Measurements from ENCODE around the gene HOXC6.

The HOXC6 gene

DNA sequence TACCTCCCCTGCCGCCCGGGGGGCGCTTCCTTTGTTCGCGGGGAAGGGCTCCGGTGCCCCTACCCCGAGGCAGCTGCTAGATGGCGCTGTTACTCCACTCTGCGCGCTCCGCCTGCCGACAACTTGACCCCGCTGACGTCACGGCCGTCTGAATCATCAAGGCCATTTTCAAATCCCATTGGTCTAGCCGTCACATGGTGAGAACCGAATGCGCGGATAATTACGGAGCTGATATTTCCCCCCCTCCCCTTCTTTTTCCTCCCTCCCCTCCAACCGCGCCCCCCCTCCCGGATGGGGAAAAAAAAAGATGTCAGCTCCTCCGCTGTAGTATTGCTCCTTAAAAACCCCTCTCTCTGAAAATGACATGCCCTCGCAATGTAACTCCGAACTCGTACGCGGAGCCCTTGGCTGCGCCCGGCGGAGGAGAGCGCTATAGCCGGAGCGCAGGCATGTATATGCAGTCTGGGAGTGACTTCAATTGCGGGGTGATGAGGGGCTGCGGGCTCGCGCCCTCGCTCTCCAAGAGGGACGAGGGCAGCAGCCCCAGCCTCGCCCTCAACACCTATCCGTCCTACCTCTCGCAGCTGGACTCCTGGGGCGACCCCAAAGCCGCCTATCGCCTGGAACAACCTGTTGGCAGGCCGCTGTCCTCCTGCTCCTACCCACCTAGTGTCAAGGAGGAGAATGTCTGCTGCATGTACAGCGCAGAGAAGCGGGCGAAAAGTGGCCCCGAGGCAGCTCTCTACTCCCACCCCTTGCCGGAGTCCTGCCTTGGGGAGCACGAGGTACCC, 43.1 kb upstream of the HOXC6 start, which contains the start of gene HOXC10 (continued):
- TF ChIP-seq, protein P1, sequence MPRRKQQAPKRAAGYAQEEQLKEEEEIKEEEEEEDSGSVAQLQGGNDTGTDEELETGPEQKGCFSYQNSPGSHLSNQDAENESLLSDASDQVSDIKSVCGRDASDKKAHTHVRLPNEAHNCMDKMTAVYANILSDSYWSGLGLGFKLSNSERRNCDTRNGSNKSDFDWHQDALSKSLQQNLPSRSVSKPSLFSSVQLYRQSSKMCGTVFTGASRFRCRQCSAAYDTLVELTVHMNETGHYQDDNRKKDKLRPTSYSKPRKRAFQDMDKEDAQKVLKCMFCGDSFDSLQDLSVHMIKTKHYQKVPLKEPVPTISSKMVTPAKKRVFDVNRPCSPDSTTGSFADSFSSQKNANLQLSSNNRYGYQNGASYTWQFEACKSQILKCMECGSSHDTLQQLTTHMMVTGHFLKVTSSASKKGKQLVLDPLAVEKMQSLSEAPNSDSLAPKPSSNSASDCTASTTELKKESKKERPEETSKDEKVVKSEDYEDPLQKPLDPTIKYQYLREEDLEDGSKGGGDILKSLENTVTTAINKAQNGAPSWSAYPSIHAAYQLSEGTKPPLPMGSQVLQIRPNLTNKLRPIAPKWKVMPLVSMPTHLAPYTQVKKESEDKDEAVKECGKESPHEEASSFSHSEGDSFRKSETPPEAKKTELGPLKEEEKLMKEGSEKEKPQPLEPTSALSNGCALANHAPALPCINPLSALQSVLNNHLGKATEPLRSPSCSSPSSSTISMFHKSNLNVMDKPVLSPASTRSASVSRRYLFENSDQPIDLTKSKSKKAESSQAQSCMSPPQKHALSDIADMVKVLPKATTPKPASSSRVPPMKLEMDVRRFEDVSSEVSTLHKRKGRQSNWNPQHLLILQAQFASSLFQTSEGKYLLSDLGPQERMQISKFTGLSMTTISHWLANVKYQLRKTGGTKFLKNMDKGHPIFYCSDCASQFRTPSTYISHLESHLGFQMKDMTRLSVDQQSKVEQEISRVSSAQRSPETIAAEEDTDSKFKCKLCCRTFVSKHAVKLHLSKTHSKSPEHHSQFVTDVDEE (CRISPR knock-in tag; IDR thresholded peaks at IDR 0.05): no peak
- TF ChIP-seq ZFP3 (CRISPR knock-in tag; IDR thresholded peaks at IDR 0.05): no peak
- no peak for TF ChIP-seq OSR1 (CRISPR knock-in tag; IDR thresholded peaks at IDR 0.05)
- no peak for TF ChIP-seq TCF4 (CRISPR knock-in tag; IDR thresholded peaks at IDR 0.05; ENCODE audit: borderline replicate concordance)
- no peak for TF ChIP-seq ZFP30 (CRISPR knock-in tag; IDR thresholded peaks at IDR 0.05)
- TF ChIP-seq CSDC2 (CRISPR knock-in tag; IDR thresholded peaks at IDR 0.05): no peak
- no peak for TF ChIP-seq ARNTL (CRISPR knock-in tag; IDR thresholded peaks at IDR 0.05; ENCODE audit: borderline replicate concordance, low read depth)
- TF ChIP-seq, protein P2, sequence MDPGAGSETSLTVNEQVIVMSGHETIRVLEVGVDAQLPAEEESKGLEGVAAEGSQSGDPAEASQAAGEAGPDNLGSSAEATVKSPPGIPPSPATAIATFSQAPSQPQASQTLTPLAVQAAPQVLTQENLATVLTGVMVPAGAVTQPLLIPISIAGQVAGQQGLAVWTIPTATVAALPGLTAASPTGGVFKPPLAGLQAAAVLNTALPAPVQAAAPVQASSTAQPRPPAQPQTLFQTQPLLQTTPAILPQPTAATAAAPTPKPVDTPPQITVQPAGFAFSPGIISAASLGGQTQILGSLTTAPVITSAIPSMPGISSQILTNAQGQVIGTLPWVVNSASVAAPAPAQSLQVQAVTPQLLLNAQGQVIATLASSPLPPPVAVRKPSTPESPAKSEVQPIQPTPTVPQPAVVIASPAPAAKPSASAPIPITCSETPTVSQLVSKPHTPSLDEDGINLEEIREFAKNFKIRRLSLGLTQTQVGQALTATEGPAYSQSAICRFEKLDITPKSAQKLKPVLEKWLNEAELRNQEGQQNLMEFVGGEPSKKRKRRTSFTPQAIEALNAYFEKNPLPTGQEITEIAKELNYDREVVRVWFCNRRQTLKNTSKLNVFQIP (CRISPR knock-in tag; IDR thresholded peaks at IDR 0.05; ENCODE audit: borderline replicate concordance, low read depth): no peak

DNA sequence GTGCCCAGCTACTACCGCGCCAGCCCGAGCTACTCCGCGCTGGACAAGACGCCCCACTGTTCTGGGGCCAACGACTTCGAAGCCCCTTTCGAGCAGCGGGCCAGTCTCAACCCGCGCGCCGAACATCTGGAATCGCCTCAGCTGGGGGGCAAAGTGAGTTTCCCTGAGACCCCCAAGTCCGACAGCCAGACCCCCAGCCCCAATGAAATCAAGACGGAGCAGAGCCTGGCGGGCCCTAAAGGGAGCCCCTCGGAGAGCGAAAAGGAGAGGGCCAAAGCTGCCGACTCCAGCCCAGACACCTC, 42.6 kb upstream of the HOXC6 start:
- 0 out of 3 replicates have a peak, but pooled peaks have one; percentile 1 for ATAC-seq
- TF ChIP-seq ZC3H10 (CRISPR knock-in tag; IDR thresholded peaks at IDR 0.05) (no peak), ARNTL (CRISPR knock-in tag; IDR thresholded peaks at IDR 0.05; ENCODE audit: borderline replicate concordance, low read depth) (no peak), CSDC2 (CRISPR knock-in tag; IDR thresholded peaks at IDR 0.05) (no peak), SNAI2 (CRISPR knock-in tag; IDR thresholded peaks at IDR 0.05) (no peak), ZNF8 (CRISPR knock-in tag; IDR thresholded peaks at IDR 0.05) (no peak), TOX (CRISPR knock-in tag; IDR thresholded peaks at IDR 0.05; ENCODE audit: borderline replicate concordance) (no peak), TCF4 (CRISPR knock-in tag; IDR thresholded peaks at IDR 0.05; ENCODE audit: borderline replicate concordance) (no peak), RARB (CRISPR knock-in tag; IDR thresholded peaks at IDR 0.05) (no peak), ZFP3 (CRISPR knock-in tag; IDR thresholded peaks at IDR 0.05) (no peak), ISL1 (CRISPR knock-in tag; IDR thresholded peaks at IDR 0.05) (no peak)
- TF ChIP-seq, protein P2 (CRISPR knock-in tag; IDR thresholded peaks at IDR 0.05; ENCODE audit: borderline replicate concordance, low read depth): no peak
- TF ChIP-seq, protein P3, sequence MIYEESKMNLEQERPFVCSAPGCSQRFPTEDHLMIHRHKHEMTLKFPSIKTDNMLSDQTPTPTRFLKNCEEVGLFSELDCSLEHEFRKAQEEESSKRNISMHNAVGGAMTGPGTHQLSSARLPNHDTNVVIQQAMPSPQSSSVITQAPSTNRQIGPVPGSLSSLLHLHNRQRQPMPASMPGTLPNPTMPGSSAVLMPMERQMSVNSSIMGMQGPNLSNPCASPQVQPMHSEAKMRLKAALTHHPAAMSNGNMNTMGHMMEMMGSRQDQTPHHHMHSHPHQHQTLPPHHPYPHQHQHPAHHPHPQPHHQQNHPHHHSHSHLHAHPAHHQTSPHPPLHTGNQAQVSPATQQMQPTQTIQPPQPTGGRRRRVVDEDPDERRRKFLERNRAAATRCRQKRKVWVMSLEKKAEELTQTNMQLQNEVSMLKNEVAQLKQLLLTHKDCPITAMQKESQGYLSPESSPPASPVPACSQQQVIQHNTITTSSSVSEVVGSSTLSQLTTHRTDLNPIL (CRISPR knock-in tag; IDR thresholded peaks at IDR 0.05; ENCODE audit: low read depth): no peak
- TF ChIP-seq, protein P1 (CRISPR knock-in tag; IDR thresholded peaks at IDR 0.05): no peak

DNA sequence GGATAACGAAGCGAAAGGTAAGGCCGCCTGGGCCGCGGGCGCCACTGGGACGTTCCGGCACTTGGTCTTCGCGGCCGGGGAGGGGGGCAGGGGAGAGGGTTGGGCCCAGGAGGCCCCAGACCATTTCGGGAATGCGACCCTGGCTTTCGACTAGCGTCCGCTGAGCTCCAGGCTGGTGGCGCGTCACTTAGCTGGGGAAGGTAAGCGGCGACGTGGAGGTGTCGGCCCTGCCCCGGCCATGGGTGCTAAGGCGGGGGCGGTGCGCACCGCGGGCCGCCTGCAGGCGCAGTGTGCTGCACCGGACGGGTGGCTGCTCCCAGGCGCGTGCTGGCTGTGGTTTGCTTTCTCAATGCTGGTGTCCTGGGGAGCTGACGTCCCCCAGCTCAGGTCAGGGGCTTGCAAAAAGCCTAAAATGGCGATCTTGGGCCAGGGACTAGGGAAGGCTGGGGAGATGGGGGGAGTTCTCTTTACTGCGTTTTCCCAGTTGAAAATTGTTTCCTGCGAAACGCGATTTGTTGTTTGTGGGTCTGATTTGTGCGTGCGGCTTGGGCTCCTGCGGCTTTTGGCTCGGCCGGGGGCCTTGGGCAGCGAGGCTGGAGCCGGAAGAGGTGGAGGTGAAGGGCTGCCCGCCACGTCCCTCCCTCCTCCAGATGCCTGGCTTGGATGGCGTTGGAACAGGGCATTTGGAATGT, 42.1 kb upstream of the HOXC6 start:
- peak; percentile 7; the same call in 2 of the 3 replicates for ATAC-seq
- TF ChIP-seq TOX (CRISPR knock-in tag; IDR thresholded peaks at IDR 0.05; ENCODE audit: borderline replicate concordance): no peak
- no peak for TF ChIP-seq RARB (CRISPR knock-in tag; IDR thresholded peaks at IDR 0.05)
- TF ChIP-seq ZFP3 (CRISPR knock-in tag; IDR thresholded peaks at IDR 0.05): no peak
- TF ChIP-seq ISL1 (CRISPR knock-in tag; IDR thresholded peaks at IDR 0.05): no peak
- no peak for TF ChIP-seq ZFP30 (CRISPR knock-in tag; IDR thresholded peaks at IDR 0.05)
- no peak for TF ChIP-seq ZNF70 (CRISPR knock-in tag; IDR thresholded peaks at IDR 0.05)
- no peak for TF ChIP-seq TCF4 (CRISPR knock-in tag; IDR thresholded peaks at IDR 0.05; ENCODE audit: borderline replicate concordance)
- no peak for TF ChIP-seq ZC3H10 (CRISPR knock-in tag; IDR thresholded peaks at IDR 0.05)
- no peak for TF ChIP-seq ZNF8 (CRISPR knock-in tag; IDR thresholded peaks at IDR 0.05)
- no peak for TF ChIP-seq GLIS3 (CRISPR knock-in tag; IDR thresholded peaks at IDR 0.05)
- TF ChIP-seq, protein P4, sequence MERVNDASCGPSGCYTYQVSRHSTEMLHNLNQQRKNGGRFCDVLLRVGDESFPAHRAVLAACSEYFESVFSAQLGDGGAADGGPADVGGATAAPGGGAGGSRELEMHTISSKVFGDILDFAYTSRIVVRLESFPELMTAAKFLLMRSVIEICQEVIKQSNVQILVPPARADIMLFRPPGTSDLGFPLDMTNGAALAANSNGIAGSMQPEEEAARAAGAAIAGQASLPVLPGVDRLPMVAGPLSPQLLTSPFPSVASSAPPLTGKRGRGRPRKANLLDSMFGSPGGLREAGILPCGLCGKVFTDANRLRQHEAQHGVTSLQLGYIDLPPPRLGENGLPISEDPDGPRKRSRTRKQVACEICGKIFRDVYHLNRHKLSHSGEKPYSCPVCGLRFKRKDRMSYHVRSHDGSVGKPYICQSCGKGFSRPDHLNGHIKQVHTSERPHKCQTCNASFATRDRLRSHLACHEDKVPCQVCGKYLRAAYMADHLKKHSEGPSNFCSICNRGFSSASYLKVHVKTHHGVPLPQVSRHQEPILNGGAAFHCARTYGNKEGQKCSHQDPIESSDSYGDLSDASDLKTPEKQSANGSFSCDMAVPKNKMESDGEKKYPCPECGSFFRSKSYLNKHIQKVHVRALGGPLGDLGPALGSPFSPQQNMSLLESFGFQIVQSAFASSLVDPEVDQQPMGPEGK (CRISPR knock-in tag; IDR thresholded peaks at IDR 0.05; ENCODE audit: borderline replicate concordance): no peak
- TF ChIP-seq, protein P5, sequence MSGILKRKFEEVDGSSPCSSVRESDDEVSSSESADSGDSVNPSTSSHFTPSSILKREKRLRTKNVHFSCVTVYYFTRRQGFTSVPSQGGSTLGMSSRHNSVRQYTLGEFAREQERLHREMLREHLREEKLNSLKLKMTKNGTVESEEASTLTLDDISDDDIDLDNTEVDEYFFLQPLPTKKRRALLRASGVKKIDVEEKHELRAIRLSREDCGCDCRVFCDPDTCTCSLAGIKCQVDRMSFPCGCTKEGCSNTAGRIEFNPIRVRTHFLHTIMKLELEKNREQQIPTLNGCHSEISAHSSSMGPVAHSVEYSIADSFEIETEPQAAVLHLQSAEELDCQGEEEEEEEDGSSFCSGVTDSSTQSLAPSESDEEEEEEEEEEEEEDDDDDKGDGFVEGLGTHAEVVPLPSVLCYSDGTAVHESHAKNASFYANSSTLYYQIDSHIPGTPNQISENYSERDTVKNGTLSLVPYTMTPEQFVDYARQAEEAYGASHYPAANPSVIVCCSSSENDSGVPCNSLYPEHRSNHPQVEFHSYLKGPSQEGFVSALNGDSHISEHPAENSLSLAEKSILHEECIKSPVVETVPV (CRISPR knock-in tag; IDR thresholded peaks at IDR 0.05): no peak
- TF ChIP-seq ARNTL (CRISPR knock-in tag; IDR thresholded peaks at IDR 0.05; ENCODE audit: borderline replicate concordance, low read depth): no peak
- no peak for TF ChIP-seq SNAI2 (CRISPR knock-in tag; IDR thresholded peaks at IDR 0.05)
- TF ChIP-seq CSDC2 (CRISPR knock-in tag; IDR thresholded peaks at IDR 0.05): no peak

Measured in SK-N-SH treated with all-trans-retinoic acid at 6 μM for 48 hours (cell line).